ENCODE data around the gene ZMIZ1.

Gene ZMIZ1

DNA sequence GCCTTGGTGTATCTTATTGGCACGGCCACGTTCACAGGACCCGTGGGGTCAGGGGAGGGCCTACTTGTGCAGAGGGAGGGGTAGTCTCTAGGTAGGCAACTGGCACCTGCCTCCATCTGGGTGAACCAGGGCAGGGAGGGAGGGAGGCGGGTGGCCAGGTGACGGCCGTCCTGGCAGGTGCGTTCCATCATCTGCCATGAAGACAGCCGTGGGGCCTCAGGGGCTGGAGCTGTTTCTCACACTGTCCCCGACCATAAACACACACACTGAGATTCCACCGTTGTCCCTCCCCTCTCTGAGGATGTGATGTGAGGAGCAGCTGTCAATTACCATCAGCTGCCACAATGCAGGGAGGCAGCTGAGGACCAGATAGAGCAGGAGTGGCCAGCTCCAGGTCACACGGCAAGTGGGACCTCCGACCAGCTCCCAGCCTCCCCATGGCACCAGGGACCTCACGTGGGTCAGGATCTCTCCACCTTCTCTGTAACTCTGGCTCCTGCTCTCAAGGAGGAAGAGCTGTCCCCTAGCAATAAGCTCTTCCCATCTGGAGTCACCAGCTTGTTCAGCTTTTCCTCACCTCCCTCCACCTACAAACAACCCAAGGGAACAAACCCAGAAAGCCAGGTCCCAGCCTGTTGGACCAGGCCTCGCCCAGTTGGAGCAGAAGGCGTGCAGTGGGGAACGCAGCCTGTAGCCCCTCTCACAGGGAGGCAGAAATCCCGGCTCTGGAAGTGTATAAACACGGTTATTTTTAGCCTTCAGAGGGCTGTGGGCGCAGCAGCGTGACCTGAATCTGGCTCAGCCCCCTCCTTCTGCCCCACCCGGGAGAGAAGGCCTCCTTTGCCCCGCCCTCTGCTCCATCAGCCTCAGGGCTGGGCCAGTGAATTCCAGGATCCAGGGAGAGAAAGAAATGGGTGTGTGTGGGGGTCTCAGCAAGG is 33.1 kb downstream of the ZMIZ1 start:
- Histone ChIP-seq H3K27ac (no peak overlapping the region), H3K36me3 (ENCODE audit: insufficient read depth) (no peaks in the 10 kb centered on the region), H3K9ac (no peak overlapping the region), H3K4me3 (IDR thresholded peaks at IDR 0.05; ENCODE audit: insufficient read depth, low read depth, low read length) (no peak overlapping the region), H3K27me3 (ENCODE audit: insufficient read depth, low read depth) (no peaks in the 10 kb centered on the region), H3K79me2 (ENCODE audit: insufficient read depth, low read depth) (no peaks in the 10 kb centered on the region), H2AFZ (ENCODE audit: low read depth) (no peak overlapping the region), H3K4me1 (ENCODE audit: low read depth, poor library complexity, severe bottlenecking) (no peaks in the 10 kb centered on the region), H4K20me1 (ENCODE audit: insufficient read depth) (no peaks in the 10 kb centered on the region), H3K4me2 (no peak overlapping the region)
- TF ChIP-seq, protein P1, sequence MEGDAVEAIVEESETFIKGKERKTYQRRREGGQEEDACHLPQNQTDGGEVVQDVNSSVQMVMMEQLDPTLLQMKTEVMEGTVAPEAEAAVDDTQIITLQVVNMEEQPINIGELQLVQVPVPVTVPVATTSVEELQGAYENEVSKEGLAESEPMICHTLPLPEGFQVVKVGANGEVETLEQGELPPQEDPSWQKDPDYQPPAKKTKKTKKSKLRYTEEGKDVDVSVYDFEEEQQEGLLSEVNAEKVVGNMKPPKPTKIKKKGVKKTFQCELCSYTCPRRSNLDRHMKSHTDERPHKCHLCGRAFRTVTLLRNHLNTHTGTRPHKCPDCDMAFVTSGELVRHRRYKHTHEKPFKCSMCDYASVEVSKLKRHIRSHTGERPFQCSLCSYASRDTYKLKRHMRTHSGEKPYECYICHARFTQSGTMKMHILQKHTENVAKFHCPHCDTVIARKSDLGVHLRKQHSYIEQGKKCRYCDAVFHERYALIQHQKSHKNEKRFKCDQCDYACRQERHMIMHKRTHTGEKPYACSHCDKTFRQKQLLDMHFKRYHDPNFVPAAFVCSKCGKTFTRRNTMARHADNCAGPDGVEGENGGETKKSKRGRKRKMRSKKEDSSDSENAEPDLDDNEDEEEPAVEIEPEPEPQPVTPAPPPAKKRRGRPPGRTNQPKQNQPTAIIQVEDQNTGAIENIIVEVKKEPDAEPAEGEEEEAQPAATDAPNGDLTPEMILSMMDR (conservative IDR thresholded peaks at IDR 0.05; ENCODE audit: low read depth, low read length): no peak

DNA sequence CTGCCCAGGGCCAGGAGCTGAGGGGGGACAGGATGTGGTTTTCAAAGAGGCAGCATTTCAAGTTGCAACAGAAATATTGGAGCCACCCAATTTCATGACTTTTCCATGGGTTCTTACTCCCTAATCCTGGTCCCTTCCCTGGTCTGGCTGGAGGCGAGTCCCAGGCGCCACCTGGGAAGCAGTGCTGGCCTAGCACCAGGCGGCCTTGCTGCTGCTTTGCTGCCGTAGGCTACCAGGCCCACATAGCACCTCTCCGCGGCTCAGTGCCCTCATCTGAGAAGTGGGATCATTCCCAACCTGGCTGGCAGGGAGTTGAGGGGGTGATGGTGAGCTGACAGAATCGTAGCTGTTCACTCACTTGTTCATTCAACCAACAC is 33.7 kb downstream of the ZMIZ1 start:
- Histone ChIP-seq H3K4me3 (IDR thresholded peaks at IDR 0.05; ENCODE audit: insufficient read depth, low read depth, low read length) (no peak overlapping the region), H3K36me3 (ENCODE audit: insufficient read depth) (no peaks in the 10 kb centered on the region), H3K27ac (no peak overlapping the region), H3K27me3 (ENCODE audit: insufficient read depth, low read depth) (no peaks in the 10 kb centered on the region), H2AFZ (ENCODE audit: low read depth) (no peak overlapping the region), H4K20me1 (ENCODE audit: insufficient read depth) (no peaks in the 10 kb centered on the region), H3K4me2 (no peak overlapping the region), H3K9ac (no peak overlapping the region), H3K4me1 (ENCODE audit: low read depth, poor library complexity, severe bottlenecking) (no peaks in the 10 kb centered on the region), H3K79me2 (ENCODE audit: insufficient read depth, low read depth) (no peaks in the 10 kb centered on the region)
- TF ChIP-seq, protein P1 (conservative IDR thresholded peaks at IDR 0.05; ENCODE audit: low read depth, low read length): no peak

DNA sequence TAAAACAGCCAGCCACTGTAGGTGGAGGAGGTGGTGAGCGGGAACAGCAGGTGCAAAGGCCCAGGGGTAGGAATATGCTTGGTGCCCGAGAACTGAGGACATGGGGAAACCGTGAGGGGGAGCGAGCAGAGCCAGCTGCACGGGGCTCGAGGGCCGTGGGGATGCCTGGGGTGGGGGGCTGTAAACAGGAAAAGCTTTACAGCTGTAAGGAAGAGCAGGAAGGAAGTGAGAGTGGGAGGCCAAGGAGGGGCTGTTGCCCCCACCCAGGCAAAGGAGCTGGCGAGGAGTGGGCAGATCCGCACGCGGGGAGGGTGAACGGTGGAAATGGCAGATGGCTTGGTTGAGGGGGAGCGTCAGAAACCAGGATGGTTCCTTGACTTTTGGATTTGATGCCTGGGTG is 34.4 kb downstream of the ZMIZ1 start:
- Histone ChIP-seq H3K9ac (no peak overlapping the region), H2AFZ (ENCODE audit: low read depth) (no peak overlapping the region), H3K27ac (no peak overlapping the region), H4K20me1 (ENCODE audit: insufficient read depth) (no peaks in the 10 kb centered on the region), H3K79me2 (ENCODE audit: insufficient read depth, low read depth) (no peaks in the 10 kb centered on the region), H3K27me3 (ENCODE audit: insufficient read depth, low read depth) (no peaks in the 10 kb centered on the region), H3K4me2 (no peak overlapping the region), H3K4me3 (IDR thresholded peaks at IDR 0.05; ENCODE audit: insufficient read depth, low read depth, low read length) (no peak overlapping the region), H3K36me3 (ENCODE audit: insufficient read depth) (no peaks in the 10 kb centered on the region), H3K4me1 (ENCODE audit: low read depth, poor library complexity, severe bottlenecking) (no peaks in the 10 kb centered on the region)
- TF ChIP-seq, protein P1 (conservative IDR thresholded peaks at IDR 0.05; ENCODE audit: low read depth, low read length): no peak

DNA sequence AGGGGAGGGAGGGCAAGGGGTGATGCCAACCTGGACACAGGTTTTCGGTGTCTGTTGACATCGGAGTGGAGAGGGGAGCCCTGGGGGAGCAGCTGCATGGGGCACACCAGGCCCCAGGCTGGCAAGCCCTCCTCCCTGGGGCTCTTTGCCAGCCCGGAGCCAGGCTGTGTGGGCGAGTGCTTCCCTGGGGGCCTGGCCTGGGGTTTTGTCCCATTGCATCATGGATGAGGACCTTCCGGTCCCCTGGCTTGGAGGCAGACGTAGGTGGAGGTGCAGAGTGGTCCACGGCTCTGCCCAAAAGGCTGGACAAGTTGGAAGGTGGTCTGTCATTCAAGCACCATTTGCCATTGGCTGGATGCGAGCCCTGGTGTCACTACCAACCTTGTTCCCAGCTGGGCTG is 34.8 kb downstream of the ZMIZ1 start:
- Histone ChIP-seq H3K27me3 (ENCODE audit: insufficient read depth, low read depth) (no peaks in the 10 kb centered on the region), H3K27ac (no peak overlapping the region), H3K36me3 (ENCODE audit: insufficient read depth) (no peaks in the 10 kb centered on the region), H3K9ac (no peak overlapping the region), H3K4me1 (ENCODE audit: low read depth, poor library complexity, severe bottlenecking) (no peaks in the 10 kb centered on the region), H2AFZ (ENCODE audit: low read depth) (no peak overlapping the region), H3K79me2 (ENCODE audit: insufficient read depth, low read depth) (no peaks in the 10 kb centered on the region), H3K4me2 (no peak overlapping the region), H4K20me1 (ENCODE audit: insufficient read depth) (no peaks in the 10 kb centered on the region), H3K4me3 (IDR thresholded peaks at IDR 0.05; ENCODE audit: insufficient read depth, low read depth, low read length) (no peak overlapping the region)
- TF ChIP-seq, protein P1 (conservative IDR thresholded peaks at IDR 0.05; ENCODE audit: low read depth, low read length): no peak

Measured in KMS-11 (cell line).